Skeletal muscle tissue (tissue), 4 donors: ENCODE measurements around the gene PPP2R5D. TPM values are rescaled to one million over a fixed set of nuclear protein-coding genes. Genes with fewer than 3 reads are reported as not detected.

ENCODE experiments used
- H3K27ac ChIP-seq: one replicate; pipeline ENCODE4 v1.7.0; 2013; ENCODE audit warnings: mild to moderate bottlenecking, low read depth, low read length, inconsistent platforms
- H3K27me3 ChIP-seq, 3 donors: one replicate each; pipeline ENCODE4 v1.7.0; 2013; ENCODE audit warnings: low read length in 3 of 3; ENCODE audit not compliant: control insufficient read depth in 3 of 3, insufficient read depth in 3 of 3
- H3K36me3 ChIP-seq, 3 donors: one replicate each; pipeline ENCODE4 v1.7.0; 2013; ENCODE audit warnings: low read length in 3 of 3; ENCODE audit not compliant: control insufficient read depth in 3 of 3, insufficient read depth in 3 of 3
- H3K4me1 ChIP-seq, 3 donors: one replicate each; pipeline ENCODE4 v1.7.0; 2013; ENCODE audit warnings: low read length in 3 of 3, mild to moderate bottlenecking in 3 of 3; ENCODE audit not compliant: control insufficient read depth in 3 of 3, insufficient read depth in 3 of 3
- H3K4me3 ChIP-seq, 3 donors: one replicate each; pipeline ENCODE4 v1.7.0; 2013; ENCODE audit warnings: low read length in 3 of 3
- H3K9ac ChIP-seq, 3 donors: one replicate each; pipeline ENCODE4 v1.7.0; 2013; ENCODE audit warnings: low read length in 3 of 3, mild to moderate bottlenecking in 3 of 3, moderate library complexity in 2 of 3, low read depth in 1 of 3
- H3K9me3 ChIP-seq, 3 donors: one replicate each; pipeline ENCODE4 v1.7.0; 2013; ENCODE audit warnings: low read length in 3 of 3; ENCODE audit not compliant: control insufficient read depth in 3 of 3
- total RNA-seq: library from RNA; depleted of rRNA; stranded (reverse); fragments of >200 nt; gene quantifications from one replicate; pipeline ENCODE4 v1.2.3, GENCODE V29; 2014
- donor health status: Osteomylitis.

PPP2R5D gene
- total RNA-seq, 1 donor from 2014 or later = 31.3 TPM

DNA sequence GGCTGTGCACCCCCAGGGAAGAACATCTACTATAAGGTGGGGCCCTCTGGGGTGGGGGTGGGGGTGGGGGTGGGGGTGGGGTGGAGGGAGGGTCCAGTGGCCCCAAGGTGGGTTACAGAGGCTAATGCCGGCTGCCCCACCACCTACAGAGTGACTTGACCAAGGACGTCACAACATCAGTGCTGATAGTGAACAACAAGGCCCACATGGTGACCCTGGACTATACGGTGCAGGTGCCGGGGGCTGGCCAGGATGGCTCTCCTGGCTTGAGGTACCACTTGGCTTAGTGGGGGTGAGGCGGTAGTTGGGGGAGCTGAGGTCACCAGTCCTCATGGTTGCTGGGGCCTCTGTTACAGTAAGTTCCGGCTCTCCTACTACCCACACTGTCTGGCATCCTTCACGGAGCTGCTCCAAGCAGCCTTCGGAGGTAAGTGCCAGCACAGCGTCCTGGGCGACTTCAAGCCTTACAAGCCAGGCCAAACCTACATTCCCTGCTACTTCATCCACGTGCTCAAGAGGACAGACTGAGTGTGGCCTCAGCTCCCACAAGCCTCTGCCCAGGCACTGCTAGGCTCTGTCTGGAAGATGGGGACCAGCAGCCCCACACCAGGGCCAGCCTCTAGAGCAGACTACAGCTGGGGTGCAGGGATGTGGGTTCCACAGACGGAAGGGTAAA lies 21.1 kb upstream of the PPP2R5D start:
- H3K27ac ChIP-seq = no peak overlapping the region
- no peak overlapping the region for H3K4me3 ChIP-seq
- no peaks in the 10 kb centered on the region for H3K27me3 ChIP-seq
- H3K9me3 ChIP-seq = no peaks in the 10 kb centered on the region
- peaks cover 14 to 17% (median 15%) of the 10 kb centered on the region in 3 donors for H3K4me1 ChIP-seq
- peaks cover 29 to 51% (median 49%) of the 10 kb centered on the region in 3 donors for H3K36me3 ChIP-seq
- no peak overlapping the region for H3K9ac ChIP-seq

DNA sequence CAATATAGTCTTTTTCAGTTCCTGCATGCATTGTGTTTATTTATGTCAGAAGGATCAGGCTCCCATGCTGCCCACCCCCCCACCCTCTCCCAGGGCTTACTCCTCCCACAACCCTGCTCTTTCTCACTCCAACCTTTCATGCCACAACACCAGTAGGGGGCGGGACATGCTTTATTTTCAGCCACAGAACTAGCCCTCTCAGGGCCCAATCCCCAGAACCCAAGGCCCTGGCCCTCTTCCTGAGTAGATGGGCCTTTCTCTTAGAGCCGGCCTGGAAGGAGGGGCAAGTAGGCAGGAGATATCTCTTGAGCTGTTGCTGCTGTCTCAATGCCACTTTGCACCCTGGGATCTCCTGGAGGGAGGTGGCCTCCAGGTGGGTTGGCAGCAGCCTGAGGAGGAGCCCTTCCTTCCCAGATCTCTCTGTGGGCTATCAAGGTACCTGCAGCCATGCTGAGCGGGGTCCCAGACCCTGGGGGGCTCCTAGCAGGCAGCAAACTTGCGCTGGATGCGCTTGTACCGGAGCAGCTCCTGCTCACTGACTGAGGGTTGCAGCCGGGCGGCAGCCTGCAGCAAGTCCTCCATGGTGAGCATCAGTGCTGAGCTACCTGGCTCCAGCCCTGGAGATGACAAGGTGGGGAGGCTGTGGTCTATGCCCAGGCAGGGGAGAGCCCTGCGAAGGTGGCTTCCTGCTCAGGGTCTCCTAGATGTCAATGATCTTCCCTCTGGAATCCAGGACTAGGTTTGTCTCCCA lies 20.3 kb upstream of the PPP2R5D start:
- H3K4me3 ChIP-seq = no peak overlapping the region
- no peaks in the 10 kb centered on the region for H3K27me3 ChIP-seq
- H3K36me3 ChIP-seq = peaks cover 32 to 58% (median 57%) of the 10 kb centered on the region in 3 donors
- H3K27ac ChIP-seq = no peak overlapping the region
- no peak overlapping the region for H3K9ac ChIP-seq
- no peaks in the 10 kb centered on the region for H3K9me3 ChIP-seq
- peaks cover 14 to 17% (median 15%) of the 10 kb centered on the region in 3 donors for H3K4me1 ChIP-seq

DNA sequence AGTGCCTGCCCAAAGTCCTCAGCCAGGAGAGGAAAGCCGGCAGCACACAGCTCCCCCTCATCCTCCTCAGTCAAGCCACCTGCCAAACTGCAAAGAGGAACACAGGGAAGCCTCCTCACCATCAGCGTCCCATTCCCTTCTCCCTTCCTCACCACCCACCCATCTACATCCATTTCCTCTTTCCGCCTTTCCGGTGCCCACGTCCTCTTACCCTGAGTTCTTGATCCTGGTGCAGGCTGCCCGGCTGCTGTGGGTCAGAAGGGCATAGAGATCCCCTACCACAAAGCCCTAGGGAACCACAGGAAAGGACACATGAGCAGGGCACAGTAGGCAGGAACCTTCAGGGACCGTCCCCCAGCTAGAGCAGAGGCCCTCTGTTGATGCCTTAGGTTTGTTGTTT lies 17.8 kb upstream of the PPP2R5D start:
- peaks cover 36 to 67% (median 66%) of the 10 kb centered on the region in 3 donors for H3K36me3 ChIP-seq
- H3K4me1 ChIP-seq = peaks cover 0 to 6% (median 4%) of the 10 kb centered on the region in 3 donors
- no peak overlapping the region for H3K9ac ChIP-seq
- no peak overlapping the region for H3K4me3 ChIP-seq
- no peaks in the 10 kb centered on the region for H3K9me3 ChIP-seq
- no peaks in the 10 kb centered on the region for H3K27me3 ChIP-seq
- no peak overlapping the region for H3K27ac ChIP-seq

- Histone ChIP-seq H3K9ac (no peak overlapping the region), H3K4me1 (peaks cover 0 to 11% (median 4%) of the 10 kb centered on the region in 3 donors), H3K27ac (no peak overlapping the region), H3K27me3 (no peaks in the 10 kb centered on the region), H3K36me3 (peaks cover 36 to 64% (median 62%) of the 10 kb centered on the region in 3 donors), H3K9me3 (no peaks in the 10 kb centered on the region), H3K4me3 (no peak overlapping the region)
Measured at GRCh38 chr6:42967228-42967627, 17.1 kb upstream of the PPP2R5D start.

DNA sequence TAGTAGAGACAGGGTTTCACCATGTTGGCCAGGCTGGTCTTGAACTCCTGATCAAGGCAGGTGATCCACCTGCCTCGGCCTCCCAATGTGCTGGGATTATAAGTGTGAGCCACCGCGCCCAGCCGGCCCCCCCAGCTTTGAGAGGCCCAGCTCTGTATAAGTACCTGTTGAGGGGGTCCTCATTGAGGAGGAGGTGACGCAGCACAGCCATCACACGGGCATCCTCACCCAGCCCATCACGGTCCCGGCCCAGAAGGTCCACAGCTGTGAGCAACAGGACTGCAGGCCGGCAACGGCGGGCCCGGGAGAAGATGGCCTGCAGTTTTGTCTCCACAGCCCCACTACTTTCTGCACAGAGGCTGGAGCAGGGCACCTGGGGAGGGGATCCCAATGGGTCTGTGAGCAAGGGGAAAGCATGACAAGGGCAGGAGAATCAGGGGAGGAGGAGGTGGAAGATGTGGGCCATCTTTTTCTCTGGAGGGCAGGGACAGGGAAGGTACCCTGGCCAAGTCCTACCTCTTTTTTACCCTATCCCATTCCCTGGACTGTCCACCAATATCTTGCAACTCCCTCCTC lies 16.2 kb upstream of the PPP2R5D start:
- Histone ChIP-seq H3K27ac (no peak overlapping the region), H3K9me3 (no peaks in the 10 kb centered on the region), H3K36me3 (peaks cover 32 to 56% (median 55%) of the 10 kb centered on the region in 3 donors), H3K9ac (no peak overlapping the region), H3K4me1 (peaks cover 0 to 11% (median 4%) of the 10 kb centered on the region in 3 donors), H3K27me3 (no peaks in the 10 kb centered on the region), H3K4me3 (no peak overlapping the region)

DNA sequence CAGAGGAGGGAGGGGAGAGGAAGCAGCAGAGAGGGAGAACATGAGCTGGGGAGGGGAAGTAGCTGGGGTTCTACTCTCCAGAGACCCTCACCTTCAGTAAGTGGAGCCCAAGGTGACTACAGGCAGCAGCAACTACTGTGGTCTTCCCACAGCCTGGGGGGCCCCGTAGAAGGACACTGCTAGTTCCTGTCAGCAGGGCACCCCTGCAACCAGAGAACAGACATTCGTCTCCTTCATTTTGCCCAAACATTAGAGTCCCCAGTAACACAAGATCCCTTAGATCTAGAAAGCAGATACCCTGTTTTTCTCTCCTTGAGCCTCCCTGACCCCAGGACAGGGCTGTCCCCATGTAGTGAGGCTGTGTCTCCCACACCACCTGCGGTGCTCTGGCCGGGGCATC lies 15.6 kb upstream of the PPP2R5D start:
- Histone ChIP-seq H3K9me3 (no peaks in the 10 kb centered on the region), H3K27ac (no peak overlapping the region), H3K4me1 (peaks cover 0 to 11% (median 4%) of the 10 kb centered on the region in 3 donors), H3K36me3 (peaks cover 29 to 55% (median 53%) of the 10 kb centered on the region in 3 donors), H3K4me3 (no peak overlapping the region), H3K27me3 (no peaks in the 10 kb centered on the region), H3K9ac (no peak overlapping the region)

DNA sequence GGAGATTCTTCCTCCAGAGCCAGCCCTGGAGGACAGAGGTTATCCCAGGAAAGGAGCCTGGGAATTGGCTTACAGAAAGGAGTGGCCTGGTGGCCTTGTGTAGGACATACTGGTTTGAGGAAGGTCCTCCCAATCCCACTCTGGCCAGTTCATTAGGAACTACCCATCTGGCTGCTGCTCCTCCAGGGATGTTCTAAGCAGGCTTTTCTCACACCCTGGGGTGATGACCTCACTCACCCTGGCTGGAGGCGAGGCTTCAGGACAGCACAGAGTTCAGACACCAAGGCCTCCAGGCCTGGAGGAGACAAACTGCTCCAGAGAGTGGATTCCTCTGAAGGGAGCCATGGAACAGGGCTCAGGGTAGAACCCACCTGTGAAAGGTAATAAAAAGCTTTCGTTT lies 14.9 kb upstream of the PPP2R5D start:
- H3K9ac ChIP-seq = no peak overlapping the region
- H3K36me3 ChIP-seq = peaks cover 24 to 51% (median 49%) of the 10 kb centered on the region in 3 donors
- H3K4me3 ChIP-seq = no peak overlapping the region
- no peaks in the 10 kb centered on the region for H3K27me3 ChIP-seq
- peaks cover 0 to 11% (median 4%) of the 10 kb centered on the region in 3 donors for H3K4me1 ChIP-seq
- no peaks in the 10 kb centered on the region for H3K9me3 ChIP-seq
- no peak overlapping the region for H3K27ac ChIP-seq

DNA sequence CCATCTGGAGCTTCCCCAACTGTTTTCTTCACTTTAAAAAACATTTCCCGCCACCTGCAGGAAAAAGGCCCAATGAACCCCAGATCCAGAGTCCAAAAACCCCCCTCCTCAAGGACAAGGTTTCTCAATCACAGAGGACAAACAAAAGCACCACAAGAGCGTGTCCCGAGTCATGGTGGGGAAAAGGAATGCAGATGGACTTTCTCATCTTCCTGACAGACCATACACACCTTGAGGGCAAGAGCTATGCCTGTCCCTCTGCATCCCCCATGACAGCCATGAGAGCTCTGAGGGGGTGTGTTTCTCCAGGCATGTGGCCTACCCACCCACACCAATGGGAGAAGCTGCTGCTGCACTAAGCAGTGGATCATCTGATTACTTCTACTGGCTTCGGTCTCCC lies 14.4 kb upstream of the PPP2R5D start:
- Histone ChIP-seq H3K9me3 (no peaks in the 10 kb centered on the region), H3K4me1 (peaks cover 0 to 11% (median 4%) of the 10 kb centered on the region in 3 donors), H3K27ac (no peak overlapping the region), H3K4me3 (no peak overlapping the region), H3K9ac (no peak overlapping the region), H3K36me3 (peaks cover 21 to 49% (median 44%) of the 10 kb centered on the region in 3 donors), H3K27me3 (no peaks in the 10 kb centered on the region)

GRCh38 chr6:42970871-42971612 lies 13.3 kb upstream of the PPP2R5D start:
- Histone ChIP-seq H3K27ac (no peak overlapping the region), H3K9ac (no peak overlapping the region), H3K36me3 (peaks cover 17 to 38% (median 34%) of the 10 kb centered on the region in 3 donors), H3K9me3 (no peaks in the 10 kb centered on the region), H3K27me3 (no peaks in the 10 kb centered on the region), H3K4me1 (peaks cover 0 to 11% (median 4%) of the 10 kb centered on the region in 3 donors), H3K4me3 (no peak overlapping the region)
